SK-N-MC (cell line): ENCODE data around the gene BEGAIN.

ENCODE experiments used
- DNase-seq: peaks from one replicate; pipeline ENCODE4 v3.0.0-alpha.2; 2011; ENCODE audit warnings: low read depth, low spot score
- H3K27ac ChIP-seq: fragments of 200-600 bp; sonication (generic); 2 replicates; pipeline ENCODE4 v1.5.1; 2016; ENCODE audit warnings: mixed run types
- H3K36me3 ChIP-seq: fragments of 200-600 bp; sonication (generic); 2 replicates; pipeline ENCODE4 v1.6.1; 2017; ENCODE audit warnings: antibody characterized with exemption, low read length, mixed read lengths; ENCODE audit not compliant: insufficient read depth
- H3K4me3 ChIP-seq: fragments of 200-600 bp; sonication (generic); 2 replicates; pipeline ENCODE4 v1.5.1; 2016
- H3K9ac ChIP-seq: fragments of 200-600 bp; sonication (generic); 2 replicates; pipeline ENCODE4 v1.8.0; 2017; ENCODE audit warnings: mixed run types, mixed read lengths; ENCODE audit not compliant: insufficient read length
- H3K9me3 ChIP-seq: fragments of 200-600 bp; sonication (generic); 2 replicates; pipeline ENCODE4 v1.6.1; 2017; ENCODE audit warnings: low read depth, mild to moderate bottlenecking, antibody characterized with exemption, low read length, moderate library complexity, mixed read lengths
- EZH2 ChIP-seq: fragments of 200-600 bp; sonication (generic); IDR thresholded peaks from one replicate; pipeline ENCODE4 v1.6.1; 2017; ENCODE audit warnings: antibody characterized with exemption
- FOXP2 ChIP-seq: optimal IDR thresholded peaks from 2 replicates; pipeline ENCODE3; 2011; ENCODE audit warnings: mild to moderate bottlenecking, moderate library complexity; ENCODE audit not compliant: insufficient read depth; ENCODE audit errors: extremely low read length, control extremely low read depth
- POLR2AphosphoS5 ChIP-seq: IDR thresholded peaks from 2 replicates; pipeline ENCODE4 v1.6.1; 2012; ENCODE audit warnings: mild to moderate bottlenecking, low read depth, low read length, borderline replicate concordance

BEGAIN gene

GRCh38 chr14:100536121-100536510 lies 51.1 kb downstream of the BEGAIN start:
- H3K4me3 ChIP-seq: no peak overlapping the region
- H3K27ac ChIP-seq: no peak overlapping the region
- TF ChIP-seq POLR2AphosphoS5 (no peak), FOXP2 (no peak), EZH2 (no peak)
- no peaks in the 10 kb centered on the region for H3K9me3 ChIP-seq
- no peak overlapping the region for H3K9ac ChIP-seq
- no peak for DNase-seq
- H3K36me3 ChIP-seq: no peaks in the 10 kb centered on the region

- no peaks in the 10 kb centered on the region for H3K36me3 ChIP-seq
- H3K9me3 ChIP-seq: no peaks in the 10 kb centered on the region
- DNase-seq: no peak
- TF ChIP-seq POLR2AphosphoS5 (no peak), FOXP2 (no peak), EZH2 (no peak)
- H3K9ac ChIP-seq: no peak overlapping the region
- no peak overlapping the region for H3K4me3 ChIP-seq
- H3K27ac ChIP-seq: no peak overlapping the region
Measured at GRCh38 chr14:100535287-100536120, 51.7 kb downstream of the BEGAIN start.

GRCh38 chr14:100534528-100535286 lies 52.5 kb downstream of the BEGAIN start:
- H3K9ac ChIP-seq: no peak overlapping the region
- no peaks in the 10 kb centered on the region for H3K9me3 ChIP-seq
- no peak for TF ChIP-seq POLR2AphosphoS5
- no peak for TF ChIP-seq FOXP2
- no peak for TF ChIP-seq EZH2
- no peak overlapping the region for H3K27ac ChIP-seq
- H3K36me3 ChIP-seq: no peaks in the 10 kb centered on the region
- no peak for DNase-seq
- no peak overlapping the region for H3K4me3 ChIP-seq

GRCh38 chr14:100533656-100534485 lies 53.3 kb downstream of the BEGAIN start:
- H3K9me3 ChIP-seq: no peaks in the 10 kb centered on the region
- no peak for TF ChIP-seq EZH2
- TF ChIP-seq POLR2AphosphoS5: no peak
- no peak for TF ChIP-seq FOXP2
- no peak overlapping the region for H3K27ac ChIP-seq
- DNase-seq: no peak
- H3K4me3 ChIP-seq: no peak overlapping the region
- no peaks in the 10 kb centered on the region for H3K36me3 ChIP-seq
- H3K9ac ChIP-seq: no peak overlapping the region

GRCh38 chr14:100532906-100533655 lies 54.1 kb downstream of the BEGAIN start:
- Histone ChIP-seq H3K27ac (no peak overlapping the region), H3K9me3 (no peaks in the 10 kb centered on the region), H3K4me3 (no peak overlapping the region), H3K9ac (no peak overlapping the region), H3K36me3 (no peaks in the 10 kb centered on the region)
- TF ChIP-seq FOXP2: no peak
- no peak for TF ChIP-seq POLR2AphosphoS5
- no peak for TF ChIP-seq EZH2
- DNase-seq: no peak

- DNase-seq: no peak
Measured at GRCh38 chr14:100532154-100532861, 54.9 kb downstream of the BEGAIN start.

GRCh38 chr14:100531152-100532121 lies 55.8 kb downstream of the BEGAIN start:
- no peak for TF ChIP-seq FOXP2
- no peak for TF ChIP-seq EZH2
- no peak for TF ChIP-seq POLR2AphosphoS5
- Histone ChIP-seq H3K9me3 (no peaks in the 10 kb centered on the region), H3K27ac (no peak overlapping the region), H3K9ac (no peak overlapping the region), H3K4me3 (no peak overlapping the region), H3K36me3 (no peaks in the 10 kb centered on the region)
- no peak for DNase-seq

More at GRCh38 chr14:100532154-100532861, 54.9 kb downstream of the BEGAIN start:
- Histone ChIP-seq H3K27ac (no peak overlapping the region), H3K4me3 (no peak overlapping the region), H3K36me3 (no peaks in the 10 kb centered on the region), H3K9ac (no peak overlapping the region), H3K9me3 (no peaks in the 10 kb centered on the region)
- TF ChIP-seq FOXP2: no peak
- no peak for TF ChIP-seq POLR2AphosphoS5
- TF ChIP-seq EZH2: no peak
